Stimulated activated CD4-positive, alpha-beta T cell treated with anti-CD3 and anti-CD28 coated beads, TNF-alpha, amount 100 ng/mL, for 4 hours (primary cell): Measurements from ENCODE around the gene CRISP1.
"Not testable (repeated sequence)": the region's sequence is repeated elsewhere in the genome, so short reads cannot be mapped to it uniquely, and the experiment has no call there.

ENCODE experiments used
- DNase-seq, 3 experiments: peaks; one replicate each; pipeline ENCODE4 v3.0.0-alpha.2; 2020; ENCODE audit warnings: low read depth in 3 of 3

Gene CRISP1

GRCh38 chr6:49866485-49866943 is at the start of gene CRISP1:
CRISP1 (minus strand) TSS chr6:49866535; CDS start chr6:49857400, 9,135 bp downstream.
- DNase-seq, result no peak

DNA sequence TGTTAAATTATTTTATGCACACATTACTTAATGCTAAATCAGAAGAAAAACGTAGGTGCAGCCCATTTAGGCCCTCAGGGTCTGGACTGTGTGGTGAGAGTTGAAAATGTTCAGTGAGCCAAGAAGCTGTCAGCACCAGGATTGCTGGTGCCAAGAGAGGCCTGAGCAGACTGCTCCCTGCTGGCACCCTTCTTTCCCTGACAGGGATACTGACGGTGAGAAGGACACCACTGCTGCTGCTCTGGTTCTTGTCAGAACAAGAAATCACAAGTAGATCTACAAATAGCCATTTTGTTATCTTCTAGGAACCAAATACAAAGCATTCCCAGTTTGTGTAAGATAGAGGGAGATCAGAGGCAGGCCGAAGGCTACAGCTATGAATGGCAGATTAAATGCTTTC is 48.7 kb upstream of the CRISP1 start:
- no peak for DNase-seq

GRCh38 chr6:49913636-49914375 is 47.5 kb upstream of the CRISP1 start:
- no peak for DNase-seq

DNA sequence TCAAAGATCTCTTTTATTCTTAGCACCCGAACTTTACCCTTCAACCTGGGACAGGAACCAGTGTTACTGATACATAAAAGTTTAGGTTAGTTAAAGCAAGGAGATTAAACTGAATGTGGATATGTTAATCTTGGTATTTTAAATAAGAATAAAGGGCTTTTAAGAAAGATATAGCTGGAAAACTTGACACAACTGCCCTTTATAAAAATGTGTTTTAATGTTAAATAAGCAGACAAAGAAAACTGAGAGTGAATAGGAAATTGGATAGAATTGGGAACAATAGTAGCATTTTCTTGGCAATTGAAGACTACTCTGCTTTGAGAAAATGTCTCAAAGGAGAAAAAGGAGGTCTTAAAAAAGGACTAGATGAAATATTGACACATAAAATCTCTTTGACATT is 45.9 kb upstream of the CRISP1 start:
- no peak for DNase-seq

DNA sequence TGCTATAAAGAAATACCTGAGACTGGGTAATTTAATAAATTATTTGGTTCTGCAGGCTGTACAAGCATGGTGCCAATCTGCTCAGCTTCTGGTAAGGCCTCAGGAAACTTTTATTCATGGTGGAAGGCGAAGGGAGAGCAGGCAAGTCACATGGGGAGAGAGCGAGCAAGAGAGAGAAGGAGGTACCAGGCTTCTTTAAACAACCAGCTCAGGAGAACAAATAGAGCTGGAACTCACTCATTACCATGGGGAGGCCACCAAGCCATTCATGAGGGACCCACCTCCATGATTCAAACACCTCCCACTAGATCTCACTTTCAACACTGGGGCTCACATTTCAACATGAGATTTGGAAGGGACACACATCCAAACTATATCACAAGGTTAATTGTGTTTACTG is 44.9 kb upstream of the CRISP1 start:
- DNase-seq, result no peak

GRCh38 chr6:49909563-49909962 is 43.2 kb upstream of the CRISP1 start:
- no peak for DNase-seq

- DNase-seq, result no peak
These were observed 40.2 kb upstream of the CRISP1 start for GRCh38 chr6:49906526-49906925.

- no peak for DNase-seq
These were observed 39.0 kb upstream of the CRISP1 start for GRCh38 chr6:49905296-49905695.

GRCh38 chr6:49902856-49903255 is 36.5 kb upstream of the CRISP1 start:
- DNase-seq, result no peak

DNA sequence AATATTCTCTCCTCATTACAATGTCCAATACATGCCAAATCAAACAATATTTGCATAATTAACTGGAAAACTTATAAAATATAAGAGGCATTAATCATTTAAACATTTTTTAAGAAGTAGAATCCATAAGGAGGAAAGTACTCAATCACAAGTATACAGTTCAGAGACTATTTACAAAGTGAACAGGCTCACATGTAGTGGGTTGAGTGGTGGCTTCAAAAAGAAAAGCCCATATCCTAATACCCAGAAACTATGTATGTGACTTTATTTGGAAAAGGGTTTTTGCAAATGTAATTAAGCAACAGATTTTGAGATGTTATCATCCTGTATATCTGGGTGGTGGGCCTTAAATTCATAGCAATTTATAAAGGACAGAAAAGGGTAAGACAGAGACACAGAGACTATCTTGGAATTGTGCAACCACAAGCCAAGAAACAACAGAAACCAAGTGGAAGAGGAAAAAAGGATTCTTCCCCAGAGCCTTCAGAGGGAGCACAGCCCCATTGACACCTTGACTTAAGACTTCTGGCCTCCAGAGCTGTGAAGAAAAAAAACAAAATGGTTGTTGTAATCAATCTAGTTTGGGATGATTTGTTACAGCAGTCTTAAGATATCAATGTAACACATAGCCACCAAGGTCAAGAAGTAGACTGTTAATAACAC is 32.7 kb upstream of the CRISP1 start:
- DNase-seq, result no peak

DNA sequence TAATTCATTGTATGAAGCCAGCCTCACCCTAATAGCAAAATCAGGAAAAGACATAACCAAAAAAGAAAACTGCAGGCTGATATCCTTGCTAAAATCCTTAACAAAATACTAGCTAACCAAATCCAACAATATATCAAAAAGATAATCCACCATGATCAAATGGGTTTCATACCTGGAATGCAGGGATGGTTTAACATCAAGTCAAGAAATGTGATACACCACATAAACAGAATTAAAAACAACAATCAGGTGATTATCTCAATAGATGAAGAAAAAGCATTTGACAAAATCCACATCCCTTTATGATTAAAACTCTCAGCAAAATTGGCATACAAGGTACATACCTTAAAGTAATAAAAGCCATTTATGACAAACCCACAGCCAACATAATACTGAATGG is 29.2 kb upstream of the CRISP1 start:
- not testable (repeated sequence) for DNase-seq

GRCh38 chr6:49892280-49892679 is 25.9 kb upstream of the CRISP1 start:
- DNase-seq, result no peak

DNA sequence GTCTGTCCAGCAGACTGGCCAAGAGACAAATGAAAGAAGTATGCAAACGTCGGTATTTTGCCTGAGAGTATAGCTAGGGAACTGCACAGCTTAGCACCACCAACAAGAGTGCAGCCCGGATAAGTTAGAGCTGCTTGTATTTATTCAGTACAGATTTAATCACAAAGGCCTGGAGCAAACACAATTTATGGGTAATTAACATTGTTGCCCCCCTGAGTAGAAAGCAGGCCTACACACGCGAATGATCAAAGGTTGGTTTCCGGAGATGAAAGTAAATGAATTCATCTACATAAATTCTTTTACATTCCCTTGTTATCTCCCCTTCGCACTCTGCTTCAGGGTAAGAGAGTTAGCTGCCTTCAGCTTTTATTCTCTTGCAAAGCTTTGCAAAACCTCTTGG is 24.7 kb upstream of the CRISP1 start:
- DNase-seq, result no peak

GRCh38 chr6:49888742-49889431 is 22.6 kb upstream of the CRISP1 start:
- no peak for DNase-seq

GRCh38 chr6:49868951-49869529 is 2.7 kb upstream of the CRISP1 start:
- no peak for DNase-seq

DNA sequence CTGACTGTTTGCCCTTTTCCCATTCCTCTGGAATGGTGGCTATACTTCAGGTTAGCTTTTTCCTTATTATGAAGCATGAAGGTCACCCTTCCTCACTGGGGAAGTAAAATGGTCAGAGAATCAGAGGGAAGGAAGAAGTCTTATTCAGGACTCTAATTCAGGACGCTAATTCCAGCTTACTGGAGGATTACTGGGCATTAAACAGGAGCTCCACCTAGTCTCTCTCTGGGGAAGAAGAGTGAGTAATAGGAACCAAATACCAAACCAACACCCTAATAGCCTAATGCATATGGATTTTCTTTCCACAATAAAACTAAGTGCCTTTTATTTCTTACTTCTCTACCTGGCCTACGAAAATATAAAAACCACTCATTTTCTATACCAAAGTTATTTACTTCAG is 10.1 kb downstream of the CRISP1 start:
- DNase-seq, result no peak

GRCh38 chr6:49855221-49855620 is 11.1 kb downstream of the CRISP1 start:
- DNase-seq, result no peak

DNA sequence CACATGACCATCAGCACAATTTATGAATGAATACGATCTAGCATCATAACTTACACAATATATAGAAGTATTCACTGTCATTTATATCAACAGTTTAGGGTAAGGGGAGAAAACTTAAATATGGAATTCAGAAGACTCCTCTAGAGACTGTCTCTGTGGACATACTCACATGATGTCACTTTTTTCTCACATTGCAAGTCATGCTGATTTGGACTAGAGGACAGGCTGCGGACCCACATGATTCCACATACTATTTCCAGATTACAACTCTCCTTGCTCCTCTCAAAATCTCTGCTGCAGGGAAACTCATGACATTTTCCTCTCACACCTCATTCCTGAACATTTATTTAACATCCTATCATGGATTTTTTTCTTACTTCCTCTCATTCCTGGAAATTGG is 13.4 kb downstream of the CRISP1 start:
- no peak for DNase-seq

GRCh38 chr6:49849213-49849907 is 17.0 kb downstream of the CRISP1 start:
- DNase-seq, result no peak

- DNase-seq, result no peak
These were observed 18.7 kb downstream of the CRISP1 start for GRCh38 chr6:49847673-49848072.

DNA sequence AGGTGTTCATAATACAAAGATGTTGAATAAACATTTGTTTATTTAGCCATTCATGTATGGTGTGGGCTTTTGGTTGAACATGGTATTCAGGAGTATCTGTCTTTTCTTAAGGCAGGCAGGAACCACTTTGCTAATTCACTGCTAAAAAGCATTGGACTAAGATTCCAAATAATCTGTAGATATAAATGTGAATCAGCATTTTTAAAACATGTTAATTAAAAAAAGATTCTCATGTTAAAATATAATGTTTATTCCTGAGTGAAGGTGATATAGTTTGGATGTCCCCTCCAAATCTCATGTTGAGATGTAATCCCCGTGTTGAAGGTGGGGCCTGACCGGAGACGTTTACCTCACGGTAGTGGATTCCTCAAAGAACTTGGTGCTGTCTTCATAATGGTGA is 19.3 kb downstream of the CRISP1 start:
- DNase-seq, result no peak

DNA sequence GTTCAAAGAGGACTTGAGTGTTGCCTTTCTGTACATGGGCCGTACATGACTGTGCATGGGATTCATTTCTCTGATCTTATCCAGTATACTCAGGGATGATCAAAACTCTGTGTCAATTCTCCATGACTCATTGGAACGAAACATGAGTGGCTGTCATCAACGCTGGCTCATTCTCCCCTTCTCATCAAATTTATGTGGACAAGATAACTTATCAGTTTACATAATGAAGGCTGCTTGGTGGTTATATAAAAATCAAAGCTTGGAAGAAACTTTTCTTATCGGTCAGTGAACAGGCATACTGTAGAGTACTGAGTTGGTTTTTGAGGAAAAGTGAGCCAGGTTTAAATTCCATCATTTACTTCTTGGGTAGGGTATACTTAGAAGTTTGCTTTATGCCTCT is 24.9 kb downstream of the CRISP1 start:
- DNase-seq, result no peak
